GM13976 (cell line): ENCODE data around the gene XRCC4.

ENCODE experiments used
- DNase-seq: peaks from one replicate; pipeline ENCODE4 v3.0.0; 2012; ENCODE audit warnings: low spot score
- CTCF ChIP-seq: IDR thresholded peaks from 2 replicates; pipeline ENCODE4 v1.5.1; 2012; ENCODE audit warnings: borderline replicate concordance, mild to moderate bottlenecking; ENCODE audit not compliant: insufficient read depth; ENCODE audit errors: extremely low read depth, missing control alignments, control extremely low read depth
- in situ Hi-C: fragments of 300-500 bp; cut with MboI; formaldehyde crosslinking; loops from one replicate; pipeline ENCODE4 v1.12.0; 2022; ENCODE audit warnings: low sequenced_read_pairs, mixed read lengths, inconsistent platforms; ENCODE audit not compliant: unreplicated experiment

Gene XRCC4

DNA sequence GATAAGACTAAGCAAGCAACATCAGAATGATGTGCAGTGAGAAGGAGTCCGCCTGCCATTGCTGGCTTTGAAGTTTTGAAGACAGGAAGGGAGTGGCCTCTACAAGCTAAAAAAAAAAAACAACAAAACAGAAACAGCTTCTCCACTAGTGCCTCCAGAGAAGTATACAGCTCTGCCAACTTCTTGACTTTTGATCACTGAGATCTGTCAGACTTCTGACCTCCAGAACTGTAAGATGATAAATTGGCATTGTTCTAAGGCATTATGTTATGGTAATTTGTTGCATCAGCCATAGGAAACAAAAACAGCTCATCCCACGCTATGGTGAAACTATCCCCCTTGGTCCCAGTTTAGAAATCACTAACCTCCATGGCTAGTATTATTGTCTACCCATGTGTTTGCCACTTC lies 263.2 kb downstream of the XRCC4 start:
- in situ Hi-C loops: no loop called here
- no peak for TF ChIP-seq CTCF
- no peak for DNase-seq

DNA sequence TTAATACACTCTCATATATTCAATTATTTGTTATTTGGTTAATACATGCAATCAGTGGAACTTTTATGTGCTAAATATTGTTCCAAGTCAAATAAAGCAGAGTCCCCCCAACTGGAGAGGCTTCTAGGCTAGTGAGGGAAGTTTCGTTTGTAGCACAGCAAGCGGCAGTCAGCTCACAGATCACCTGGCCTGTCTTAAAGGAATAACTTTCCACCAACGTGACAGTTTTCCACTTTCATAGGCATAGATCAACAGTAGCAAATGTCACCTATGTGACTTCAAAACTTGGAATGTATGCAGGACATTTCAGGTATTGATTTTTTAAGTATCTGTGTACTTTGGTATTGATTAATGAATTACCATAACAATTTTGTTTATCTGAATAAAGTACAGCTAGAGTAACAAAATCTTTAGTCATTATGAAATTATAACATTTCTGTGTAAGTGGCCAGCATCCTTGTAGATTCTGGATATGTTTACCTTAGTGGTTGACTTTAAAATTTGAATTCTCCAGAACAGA lies 264.5 kb downstream of the XRCC4 start:
- in situ Hi-C loops: no loop called here

DNA sequence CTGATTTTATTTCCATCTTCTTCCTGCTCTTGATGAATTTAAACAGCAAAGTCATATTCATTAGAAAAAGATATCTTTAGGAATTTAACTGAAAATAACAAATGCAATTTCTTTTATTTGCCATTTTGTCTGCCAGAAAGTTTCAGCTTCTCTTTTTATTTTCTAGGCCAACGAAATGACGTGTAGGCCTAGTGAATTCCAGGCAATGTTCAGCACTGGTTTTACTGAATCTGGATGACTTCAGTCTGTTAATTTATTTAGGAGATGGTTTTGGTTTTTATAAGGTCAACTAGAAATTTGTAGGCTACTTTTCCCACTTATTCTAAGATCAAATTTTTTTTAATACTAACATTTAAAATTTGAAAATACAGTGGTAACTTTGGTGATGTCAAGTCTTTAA lies 265.1 kb downstream of the XRCC4 start:
- in situ Hi-C loops: no loop called here
- no peak for TF ChIP-seq CTCF
- no peak for DNase-seq

More for the DNA sequence above, 264.5 kb downstream of the XRCC4 start:
- no peak for DNase-seq
- TF ChIP-seq CTCF: no peak

DNA sequence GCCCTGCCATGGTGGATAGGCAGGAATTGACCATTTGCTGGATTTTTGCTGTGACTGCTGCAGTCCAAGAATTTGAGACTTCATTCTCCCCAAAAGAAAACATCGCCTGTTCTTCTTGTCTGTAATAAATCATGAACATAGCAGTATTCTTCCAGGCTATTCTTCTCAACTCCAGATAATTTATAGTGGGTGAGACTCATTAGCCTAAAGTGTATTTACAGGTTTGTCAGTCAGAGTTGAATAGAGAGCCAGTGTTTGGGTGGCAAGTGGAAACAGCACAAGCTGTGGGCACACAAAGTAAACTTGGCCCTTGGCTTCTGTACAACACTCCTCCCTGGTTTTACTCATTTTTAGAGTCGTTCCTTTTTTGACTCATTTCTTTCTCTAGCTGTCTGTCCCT lies 266.0 kb downstream of the XRCC4 start:
- in situ Hi-C loops: no loop called here
- no peak for TF ChIP-seq CTCF
- DNase-seq: no peak

DNA sequence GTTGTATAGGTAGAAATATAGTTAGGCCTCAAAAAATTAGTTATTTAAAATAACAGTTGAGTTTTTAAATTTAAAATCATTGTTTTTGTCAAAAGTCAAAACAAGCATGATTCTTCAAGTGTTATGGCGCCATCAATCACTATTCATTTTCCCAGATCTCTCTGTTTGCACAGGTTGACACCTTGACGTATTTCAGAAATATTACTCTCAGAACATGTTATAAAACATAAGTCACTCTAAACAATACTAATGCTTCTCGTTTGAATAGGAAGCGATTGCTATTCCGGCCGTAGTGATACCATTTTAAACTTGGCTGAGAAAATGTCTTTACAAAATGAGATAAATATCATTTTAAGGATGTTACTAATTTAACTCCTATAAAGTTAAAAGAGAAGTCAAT lies 268.1 kb downstream of the XRCC4 start:
- in situ Hi-C loops: no loop called here
- no peak for TF ChIP-seq CTCF
- DNase-seq: no peak

- no peak for DNase-seq
- in situ Hi-C loops: no loop called here
- no peak for TF ChIP-seq CTCF
Observed at GRCh38 chr5:83348281-83348780, 271.0 kb downstream of the XRCC4 start.

GRCh38 chr5:83353231-83353630 lies 275.9 kb downstream of the XRCC4 start:
- DNase-seq: no peak
- no peak for TF ChIP-seq CTCF
- in situ Hi-C loops: no loop called here
